ENCODE results near the gene TTC21A.

- TF ChIP-seq POLR2AphosphoS5 (IDR thresholded peaks at IDR 0.05; ENCODE audit: low read depth, low read length) (no peak), PAX5 (IDR thresholded peaks at IDR 0.05; ENCODE audit: insufficient read depth, low read length, severe bottlenecking) (no peak), SPI1 (IDR thresholded peaks at IDR 0.05; ENCODE audit: low read depth, low read length) (no peak), TAF1 (IDR thresholded peaks at IDR 0.05; ENCODE audit: low read depth, low read length) (no peak)
These were observed 71.1 kb downstream of the TTC21A start for GRCh38 chr3:39178553-39178952.

All from GM12891 (cell line).